GM18505 (cell line): ENCODE results near the gene ANKRD49.

Experiments
- ATAC-seq: cut with Tn5 transposase; IDR thresholded peaks from one replicate; pipeline ENCODE4 v1.9.1; 2021; ENCODE audit not compliant: unreplicated experiment
- POLR2A ChIP-seq: IDR thresholded peaks from 4 replicates; pipeline ENCODE4 v1.6.1; 2011; ENCODE audit warnings: borderline replicate concordance; ENCODE audit not compliant: insufficient read depth, insufficient read length; ENCODE audit errors: extremely low read depth

Gene ANKRD49, protein sequence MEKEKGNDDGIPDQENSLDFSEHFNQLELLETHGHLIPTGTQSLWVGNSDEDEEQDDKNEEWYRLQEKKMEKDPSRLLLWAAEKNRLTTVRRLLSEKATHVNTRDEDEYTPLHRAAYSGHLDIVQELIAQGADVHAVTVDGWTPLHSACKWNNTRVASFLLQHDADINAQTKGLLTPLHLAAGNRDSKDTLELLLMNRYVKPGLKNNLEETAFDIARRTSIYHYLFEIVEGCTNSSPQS

DNA sequence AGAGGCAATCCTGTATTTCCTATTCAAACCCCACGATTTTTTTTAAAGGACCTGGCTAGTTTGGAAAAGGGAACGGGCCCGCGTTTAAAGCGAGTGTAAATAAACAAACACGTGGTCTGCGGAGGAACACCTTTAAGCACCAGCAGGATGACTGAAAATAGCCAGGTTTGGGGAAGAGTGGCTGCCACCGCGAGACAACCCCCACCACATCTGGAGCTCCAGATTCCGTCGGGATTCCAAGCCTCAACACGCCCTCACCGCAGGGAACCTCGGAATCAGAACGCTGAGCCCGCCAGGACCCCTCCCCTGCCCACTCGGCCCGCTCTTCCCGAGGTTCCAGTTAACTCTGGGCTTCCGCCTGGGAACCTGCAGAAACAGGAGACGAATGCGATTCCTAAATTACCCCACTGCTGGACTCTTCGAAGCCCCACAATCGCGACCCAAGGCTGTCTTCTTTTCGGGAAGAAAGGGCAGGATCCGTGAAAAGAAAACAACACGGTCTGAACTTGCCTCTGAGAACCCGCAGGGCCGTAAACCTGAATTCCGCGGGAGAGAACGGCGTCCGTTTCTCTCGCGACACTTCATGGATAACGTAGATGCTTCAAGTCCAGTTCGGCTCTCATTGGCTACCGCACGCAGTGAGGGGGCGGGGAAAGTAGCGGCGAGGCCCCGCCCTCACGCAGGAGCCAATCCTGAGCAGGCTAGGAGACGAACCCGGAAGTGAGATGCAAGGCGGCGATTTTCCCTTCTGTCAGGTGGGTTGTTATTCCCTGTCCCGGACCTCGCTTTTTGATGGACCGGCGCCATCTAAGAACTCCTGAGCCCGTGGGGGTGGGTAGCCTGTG lies at the start of gene ANKRD49, which contains the start of gene MRE11:
Gene ANKRD49 (plus strand): TSS at position 704 of the 845 bp plus-strand sequence. CDS start 2,710 bp downstream, outside the sequence.
Gene MRE11 (minus strand): TSS at position 564 of the 845 bp plus-strand sequence. CDS start 1,043 bp downstream, outside the sequence.
- peak; percentile 100 for ATAC-seq
- TF ChIP-seq POLR2A: peak; percentile 83

DNA sequence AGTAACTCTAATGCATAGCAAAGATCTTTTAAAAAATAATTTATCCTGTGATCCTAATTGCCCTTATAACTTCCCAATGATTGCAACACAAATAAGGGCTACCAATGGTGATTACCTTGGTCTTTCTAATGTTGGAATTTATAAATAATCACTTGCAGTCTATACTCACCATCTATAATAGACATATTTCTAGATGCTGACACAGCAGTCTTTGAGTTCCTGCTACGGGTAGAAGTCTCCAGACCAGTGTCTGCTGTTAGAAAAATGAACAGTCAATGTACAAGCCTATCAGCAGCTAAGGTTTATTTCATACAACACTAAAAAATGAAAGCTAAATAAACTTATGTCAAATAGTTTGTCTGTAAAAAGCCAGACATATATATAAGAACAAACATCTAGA lies 48.1 kb upstream of the ANKRD49 start:
- ATAC-seq: no peak
- no peak for TF ChIP-seq POLR2A

DNA sequence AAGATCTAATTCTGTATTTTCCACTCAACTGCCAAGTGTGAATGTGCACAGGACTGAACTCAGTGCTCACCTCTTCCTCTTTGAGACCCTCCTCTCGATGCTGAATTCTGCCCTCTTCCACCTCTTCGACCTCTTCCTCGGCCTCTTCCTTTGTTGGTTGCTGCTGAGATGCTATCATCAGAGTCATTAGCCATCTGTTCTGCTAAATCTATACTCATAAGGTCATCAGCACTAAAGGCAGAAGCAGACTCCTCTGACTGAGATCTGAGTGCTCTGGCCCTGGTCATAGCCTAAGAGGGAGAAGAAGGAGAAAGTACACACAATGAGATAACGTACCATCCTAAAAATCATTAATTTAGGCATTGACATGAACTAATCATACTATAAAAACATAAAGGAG lies 46.6 kb upstream of the ANKRD49 start:
- no peak for TF ChIP-seq POLR2A
- ATAC-seq: no peak

DNA sequence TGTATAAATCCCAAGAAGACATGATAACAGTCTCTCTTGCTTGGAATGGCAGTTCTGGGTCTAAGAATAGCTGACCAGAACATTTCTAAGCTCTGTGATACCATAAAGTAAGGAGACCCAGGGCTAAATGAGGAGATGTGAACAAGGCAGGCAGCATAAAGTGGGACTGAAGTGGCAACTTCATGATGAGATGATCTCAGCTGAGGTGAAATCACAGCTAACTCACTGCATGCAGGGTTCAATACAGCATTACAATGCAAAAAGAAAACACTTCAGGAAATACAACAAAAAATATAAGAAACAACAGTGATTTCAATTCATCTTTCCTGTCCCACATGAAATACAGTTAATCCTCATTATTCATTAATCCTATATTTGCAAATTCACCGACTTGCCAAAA lies 44.8 kb upstream of the ANKRD49 start:
- ATAC-seq: no peak
- TF ChIP-seq POLR2A: no peak

DNA sequence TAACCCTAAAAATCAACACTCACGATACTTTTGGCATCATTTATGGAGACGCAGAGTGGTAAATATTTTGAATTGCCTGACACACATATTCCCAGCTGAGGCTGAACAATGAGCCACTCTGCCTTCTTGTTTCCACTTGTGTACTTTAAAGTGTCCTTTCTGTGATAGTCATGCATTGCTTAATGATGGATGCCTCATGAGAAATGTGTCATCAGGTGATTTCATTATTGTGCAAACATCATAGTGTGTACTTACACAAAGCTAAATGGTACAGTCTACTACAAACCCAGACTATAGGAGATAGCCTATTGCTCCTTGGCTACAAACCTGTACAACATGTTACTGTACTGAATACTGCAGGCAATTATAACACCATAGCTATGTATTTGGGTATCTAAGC lies 44.3 kb upstream of the ANKRD49 start:
- ATAC-seq: no peak

DNA sequence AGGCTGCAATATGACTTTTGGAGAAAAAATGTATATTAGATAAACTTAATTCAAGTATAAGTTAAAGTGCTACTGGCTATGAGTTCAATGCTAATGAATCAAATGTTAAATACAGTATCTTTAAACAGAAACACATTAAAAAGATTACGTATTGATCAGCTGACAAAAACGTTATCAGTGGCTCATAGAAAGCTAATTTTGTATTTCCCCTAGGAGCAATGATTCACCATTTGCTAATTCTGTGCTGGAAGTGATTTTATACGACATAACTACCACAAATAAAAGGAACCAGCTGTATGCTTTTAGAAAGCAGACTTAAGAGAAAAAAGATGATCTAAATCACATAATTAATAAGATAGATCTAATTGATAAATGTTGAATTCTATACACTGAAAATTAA lies 43.7 kb upstream of the ANKRD49 start:
- ATAC-seq: no peak
- TF ChIP-seq POLR2A: no peak

More for the DNA sequence above, 44.3 kb upstream of the ANKRD49 start:
- no peak for TF ChIP-seq POLR2A

DNA sequence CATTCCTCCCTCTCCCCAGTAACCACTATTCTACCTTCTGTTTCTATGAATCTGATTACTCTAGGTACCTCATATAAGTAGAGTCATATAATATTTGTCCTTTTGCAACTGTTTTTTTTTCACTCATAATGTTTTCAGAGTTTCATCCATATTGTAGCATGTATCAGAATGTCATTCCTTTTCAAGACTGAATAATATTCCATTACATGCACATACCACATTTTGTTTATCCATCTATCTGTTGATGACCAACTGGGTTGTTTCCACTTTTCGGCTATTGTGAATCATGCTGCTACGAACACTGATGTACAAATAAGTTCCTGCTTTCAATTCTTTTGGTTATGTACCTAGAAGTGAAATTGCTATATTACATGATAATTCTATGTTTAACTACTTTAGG lies 40.8 kb upstream of the ANKRD49 start:
- ATAC-seq: no peak

DNA sequence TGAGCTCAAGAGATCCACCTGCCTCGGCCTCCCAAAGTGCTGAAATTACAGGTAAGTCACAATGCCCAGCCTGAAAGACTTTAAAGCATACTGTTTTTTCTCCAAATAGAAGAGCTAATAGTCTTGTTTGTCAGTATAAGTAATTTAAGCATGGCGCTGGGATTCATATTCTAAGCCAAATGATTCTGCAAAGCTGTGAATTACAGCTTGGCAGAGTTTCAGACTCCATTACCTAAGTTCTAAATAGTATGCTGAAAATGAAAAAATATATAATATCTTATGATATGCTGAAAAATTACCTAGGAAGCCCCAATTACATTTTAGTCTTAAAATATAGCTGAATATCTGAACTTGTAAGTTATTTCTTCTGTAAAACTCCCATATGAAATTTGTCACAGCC lies 39.5 kb upstream of the ANKRD49 start:
- TF ChIP-seq POLR2A: no peak
- no peak for ATAC-seq

More for the DNA sequence above, 40.8 kb upstream of the ANKRD49 start:
- TF ChIP-seq POLR2A: no peak

DNA sequence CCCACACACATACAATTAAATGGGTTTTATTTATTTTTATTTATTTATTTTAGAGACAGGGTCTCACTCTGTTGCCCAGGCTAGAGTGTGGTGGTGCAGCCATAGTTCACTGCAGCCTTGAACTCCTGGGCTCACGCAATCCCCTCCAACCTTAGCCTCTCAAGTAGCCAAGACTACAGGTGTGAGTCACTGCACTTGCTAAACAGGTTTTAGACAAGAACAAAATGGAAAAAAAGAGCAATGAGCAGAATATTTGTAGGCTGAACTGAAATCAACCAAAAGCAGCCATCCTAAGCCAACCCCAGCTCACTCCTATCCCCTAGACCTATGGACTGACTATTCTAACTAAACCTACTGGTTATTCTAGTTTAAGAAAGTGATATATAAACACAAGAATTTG lies 37.9 kb upstream of the ANKRD49 start:
- no peak for TF ChIP-seq POLR2A
- no peak for ATAC-seq

DNA sequence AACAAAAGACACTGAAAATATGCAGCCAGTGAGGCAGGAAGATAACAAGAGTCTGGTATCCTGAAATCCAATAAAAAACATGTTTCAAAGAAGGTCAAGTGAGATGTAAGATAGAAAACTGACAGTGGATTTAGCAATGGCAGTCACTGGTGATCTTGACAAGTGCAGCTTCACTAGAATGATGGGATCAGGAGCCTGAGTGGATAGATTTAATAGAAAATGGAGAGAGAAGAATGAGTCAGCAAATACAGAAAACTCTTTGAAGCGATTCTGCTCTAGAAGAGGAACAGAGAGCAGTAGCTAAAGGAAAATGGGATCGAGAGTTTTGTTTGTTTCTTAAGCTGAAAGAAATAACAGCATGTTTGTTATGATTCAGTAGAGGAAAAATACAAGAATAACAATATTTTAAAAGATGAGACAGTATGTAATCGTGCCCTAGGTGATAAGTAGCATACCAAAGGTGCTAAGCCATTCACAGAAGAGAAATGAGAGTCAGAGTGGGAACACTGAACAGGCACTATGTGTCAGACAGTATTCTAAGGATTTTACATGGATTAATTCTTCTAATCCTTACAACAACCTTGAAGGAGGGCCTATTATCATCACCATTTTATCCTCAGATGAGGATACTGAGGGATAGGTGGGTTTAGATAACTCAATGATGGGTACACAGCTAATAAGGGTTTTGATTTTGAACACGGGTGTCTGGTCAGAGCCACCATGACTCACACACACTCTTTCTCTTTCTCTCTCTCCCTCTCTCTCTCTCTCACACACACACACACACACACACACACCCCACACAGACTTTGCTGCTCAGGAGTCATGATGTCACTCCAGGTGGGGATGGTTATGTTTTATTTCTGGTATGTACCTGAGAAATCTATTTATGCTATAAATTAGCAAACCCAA lies 36.4 kb upstream of the ANKRD49 start:
- no peak for TF ChIP-seq POLR2A
- no peak for ATAC-seq

DNA sequence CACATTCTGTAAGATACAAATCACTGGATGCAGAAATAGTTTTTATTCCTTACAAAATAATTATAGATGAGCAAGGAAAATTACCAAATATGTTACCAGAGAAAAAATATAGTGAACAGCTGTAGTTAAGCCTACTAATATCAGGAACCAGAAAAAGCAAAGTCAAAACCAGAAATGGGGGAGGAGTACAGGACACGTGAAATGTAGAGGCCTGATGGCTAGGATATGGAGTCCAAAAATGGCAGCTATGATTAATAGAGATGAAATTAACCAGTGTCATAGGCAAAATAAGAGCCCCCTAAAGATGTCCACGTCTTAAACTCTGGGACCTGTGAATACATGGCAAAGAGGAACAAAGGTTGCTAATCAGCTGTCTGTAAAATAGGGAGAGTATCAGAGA lies 34.2 kb upstream of the ANKRD49 start:
- TF ChIP-seq POLR2A: no peak
- no peak for ATAC-seq

DNA sequence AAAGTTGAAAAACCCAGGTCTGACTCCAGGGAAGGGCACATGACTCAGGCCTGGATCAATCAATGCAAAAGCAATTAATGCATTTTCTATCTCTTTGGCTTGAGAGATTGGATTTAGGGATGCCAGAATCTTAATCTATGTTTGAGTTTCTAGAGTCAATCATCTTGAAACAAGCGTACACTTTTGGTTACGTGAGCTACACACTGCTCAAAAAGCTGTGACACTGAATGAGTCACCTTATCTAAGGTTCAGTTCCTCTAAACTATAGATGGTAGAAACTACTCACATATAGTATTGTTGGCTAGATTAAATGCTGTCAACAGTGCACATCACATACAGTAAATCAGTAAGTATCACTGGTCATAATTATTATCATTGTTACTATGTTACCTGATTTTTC lies 24.4 kb upstream of the ANKRD49 start:
- peak; percentile 89 for ATAC-seq
- TF ChIP-seq POLR2A: no peak

DNA sequence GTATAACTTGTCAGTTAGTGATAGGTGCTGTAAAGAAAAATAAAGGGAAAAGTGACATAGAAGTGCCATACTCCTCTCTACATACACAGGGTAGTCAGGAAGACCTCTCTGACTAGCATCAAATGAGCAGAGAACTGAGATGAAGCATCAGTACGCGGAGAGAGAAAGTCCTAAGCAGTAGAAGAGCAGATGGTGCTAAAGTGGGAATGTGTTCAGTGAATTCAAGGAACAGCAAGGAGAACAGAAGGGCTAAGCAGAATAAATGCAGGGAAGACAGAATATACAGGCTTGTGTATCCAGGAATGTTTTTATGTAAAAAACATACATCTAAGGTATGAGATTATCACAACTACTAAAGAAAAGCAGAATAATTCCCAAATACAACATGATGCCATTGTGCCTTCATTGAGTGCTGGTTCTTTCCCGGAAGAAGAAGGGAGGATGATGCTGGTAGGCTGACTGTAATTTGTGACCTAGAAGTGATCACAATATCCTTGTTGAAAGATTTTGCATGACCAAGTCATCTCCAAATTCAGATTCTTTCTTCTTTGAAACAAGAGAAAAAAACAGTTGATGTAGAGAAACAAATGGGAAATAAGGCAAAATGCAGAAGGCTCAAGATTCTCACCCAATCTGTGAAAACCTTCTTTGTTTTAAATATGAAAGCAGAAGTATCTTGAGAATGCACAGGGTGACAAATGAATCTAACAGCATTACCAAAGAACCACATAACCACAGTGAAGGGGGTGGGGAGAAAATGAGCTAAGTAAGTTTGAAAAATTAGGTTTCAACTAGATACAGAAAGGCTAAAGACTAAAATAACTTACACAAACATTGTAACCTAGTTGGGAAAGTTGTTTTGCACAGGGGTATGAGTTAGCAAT lies 20.6 kb upstream of the ANKRD49 start:
- no peak for TF ChIP-seq POLR2A
- peak; percentile 81 for ATAC-seq

DNA sequence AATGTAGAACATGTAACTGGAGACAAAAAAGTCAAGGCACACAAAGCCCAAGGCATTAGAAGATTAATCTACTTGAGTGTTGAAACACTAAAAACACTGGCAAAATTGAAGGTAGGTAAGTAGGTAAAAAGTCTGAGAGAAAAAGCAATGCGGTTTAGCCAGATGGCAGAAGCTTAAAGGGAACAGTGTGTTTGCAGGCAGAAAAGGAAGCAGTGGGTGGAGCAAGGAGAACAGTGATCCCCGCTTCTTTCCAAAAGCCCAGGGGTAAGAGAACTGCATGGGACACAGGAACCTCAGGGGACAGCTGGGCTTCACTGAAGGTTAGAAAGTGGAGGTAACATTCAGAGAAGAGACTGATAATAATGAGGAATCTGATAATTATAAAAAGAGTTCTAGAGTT lies 16.2 kb upstream of the ANKRD49 start:
- TF ChIP-seq POLR2A: no peak
- no peak for ATAC-seq
